ENCODE measurements around the gene TMEM163. TPM values are rescaled to one million over a fixed set of nuclear protein-coding genes. Genes with fewer than 3 reads are reported as not detected.

The TMEM163 gene
- total and polyA plus RNA-seq, 4 donors, result 5.8 to 46.9 (median 29.8) TPM

GRCh38 chr2:134454931-134455330 is 263.9 kb downstream of the TMEM163 start:
- TF ChIP-seq CTCF (IDR thresholded peaks at IDR 0.05; ENCODE audit: control extremely low read depth, extremely low read depth), result no peak
- WGBS, 2 donors, result 81 to 88% methylated on average over 6 of the region's 6 CpGs
- Histone ChIP-seq H3K4me3 (no peak overlapping the region), H3K9me3 (ENCODE audit: control insufficient read depth in 4 of 4, insufficient read depth in 3 of 4, low read length in 3 of 4) (no peaks in the 10 kb centered on the region), H3K4me1 (ENCODE audit: control insufficient read depth in 5 of 5, insufficient read depth in 5 of 5, low read length in 5 of 5) (peaks cover 0 to 2% (median 0%) of the 10 kb centered on the region in 5 donors), H3K9ac (ENCODE audit: insufficient read depth in 1 of 2, low read length in 2 of 2) (no peak overlapping the region), H3K36me3 (ENCODE audit: control insufficient read depth in 4 of 4, insufficient read depth in 4 of 4, low read length in 4 of 4) (peaks cover 0 to 8% (median 0%) of the 10 kb centered on the region in 4 donors), H3K27me3 (ENCODE audit: control insufficient read depth in 3 of 3, insufficient read depth in 3 of 3, low read length in 2 of 3) (no peaks in the 10 kb centered on the region), H3K27ac (ENCODE audit: low read depth in 1 of 2, low read length in 1 of 2) (no peak overlapping the region)
- no peak for ATAC-seq (ENCODE audit: insufficient read depth, low FRiP score)
- no peak for DNase-seq

- no peak for TF ChIP-seq CTCF (IDR thresholded peaks at IDR 0.05; ENCODE audit: control extremely low read depth, extremely low read depth)
- Histone ChIP-seq H3K36me3 (ENCODE audit: control insufficient read depth in 4 of 4, insufficient read depth in 4 of 4, low read length in 4 of 4) (peaks cover 0 to 13% (median 0%) of the 10 kb centered on the region in 4 donors), H3K4me1 (ENCODE audit: control insufficient read depth in 5 of 5, insufficient read depth in 5 of 5, low read length in 5 of 5) (peaks cover 0 to 2% (median 0%) of the 10 kb centered on the region in 5 donors), H3K27me3 (ENCODE audit: control insufficient read depth in 3 of 3, insufficient read depth in 3 of 3, low read length in 2 of 3) (no peaks in the 10 kb centered on the region), H3K9me3 (ENCODE audit: control insufficient read depth in 4 of 4, insufficient read depth in 3 of 4, low read length in 3 of 4) (no peaks in the 10 kb centered on the region), H3K27ac (ENCODE audit: low read depth in 1 of 2, low read length in 1 of 2) (no peak overlapping the region), H3K9ac (ENCODE audit: insufficient read depth in 1 of 2, low read length in 2 of 2) (no peak overlapping the region), H3K4me3 (no peak overlapping the region)
- DNase-seq (no peak), ATAC-seq (ENCODE audit: insufficient read depth, low FRiP score) (no peak)
- 77 to 82% methylated on average over 8 of the region's 8 CpGs for WGBS, 2 donors
Measured at GRCh38 chr2:134454426-134454825, 264.4 kb downstream of the TMEM163 start.

GRCh38 chr2:134453973-134454372 is 264.8 kb downstream of the TMEM163 start:
- Histone ChIP-seq H3K9me3 (ENCODE audit: control insufficient read depth in 4 of 4, insufficient read depth in 3 of 4, low read length in 3 of 4) (no peaks in the 10 kb centered on the region), H3K9ac (ENCODE audit: insufficient read depth in 1 of 2, low read length in 2 of 2) (no peak overlapping the region), H3K4me1 (ENCODE audit: control insufficient read depth in 5 of 5, insufficient read depth in 5 of 5, low read length in 5 of 5) (peaks cover 0 to 2% (median 0%) of the 10 kb centered on the region in 5 donors), H3K27ac (ENCODE audit: low read depth in 1 of 2, low read length in 1 of 2) (no peak overlapping the region), H3K27me3 (ENCODE audit: control insufficient read depth in 3 of 3, insufficient read depth in 3 of 3, low read length in 2 of 3) (no peaks in the 10 kb centered on the region), H3K36me3 (ENCODE audit: control insufficient read depth in 4 of 4, insufficient read depth in 4 of 4, low read length in 4 of 4) (peaks cover 0 to 16% (median 0%) of the 10 kb centered on the region in 4 donors), H3K4me3 (no peak overlapping the region)
- 92 to 93% methylated on average over 10 of the region's 10 CpGs for WGBS, 2 donors
- no peak for ATAC-seq (ENCODE audit: insufficient read depth, low FRiP score)
- DNase-seq, result peak in 1 of 3 donors; percentile 9
- no peak for TF ChIP-seq CTCF (IDR thresholded peaks at IDR 0.05; ENCODE audit: control extremely low read depth, extremely low read depth)

GRCh38 chr2:134453476-134453875 is 265.3 kb downstream of the TMEM163 start:
- H3K27ac ChIP-seq (ENCODE audit: low read depth in 1 of 2, low read length in 1 of 2), result no peak overlapping the region
- TF ChIP-seq CTCF (IDR thresholded peaks at IDR 0.05; ENCODE audit: control extremely low read depth, extremely low read depth), result no peak
- H3K4me1 ChIP-seq (ENCODE audit: control insufficient read depth in 5 of 5, insufficient read depth in 5 of 5, low read length in 5 of 5), result peaks cover 0 to 2% (median 0%) of the 10 kb centered on the region in 5 donors
- WGBS, 2 donors, result 91% methylated on average over 4 of the region's 4 CpGs
- H3K9me3 ChIP-seq (ENCODE audit: control insufficient read depth in 4 of 4, insufficient read depth in 3 of 4, low read length in 3 of 4), result no peaks in the 10 kb centered on the region
- H3K36me3 ChIP-seq (ENCODE audit: control insufficient read depth in 4 of 4, insufficient read depth in 4 of 4, low read length in 4 of 4), result peaks cover 0 to 21% (median 2%) of the 10 kb centered on the region in 4 donors
- no peak overlapping the region for H3K4me3 ChIP-seq
- no peak for DNase-seq
- no peak overlapping the region for H3K9ac ChIP-seq (ENCODE audit: insufficient read depth in 1 of 2, low read length in 2 of 2)
- H3K27me3 ChIP-seq (ENCODE audit: control insufficient read depth in 3 of 3, insufficient read depth in 3 of 3, low read length in 2 of 3), result no peaks in the 10 kb centered on the region
- ATAC-seq (ENCODE audit: insufficient read depth, low FRiP score), result no peak
